HG02885 (cell line): ENCODE data around the gene MAG.

Experiments
- ATAC-seq: cut with Tn5 transposase; IDR thresholded peaks from one replicate; pipeline ENCODE4 v1.9.1; 2021; ENCODE audit warnings: mild to moderate bottlenecking; ENCODE audit not compliant: unreplicated experiment, poor library complexity

The MAG gene

GRCh38 chr19:35264268-35265125, 27.5 kb upstream of the MAG start:
- ATAC-seq = no peak

- no peak for ATAC-seq
Measured at GRCh38 chr19:35265126-35265899, 26.6 kb upstream of the MAG start.

GRCh38 chr19:35265900-35266519, 26.0 kb upstream of the MAG start:
- no peak for ATAC-seq

GRCh38 chr19:35266520-35267352, 25.2 kb upstream of the MAG start:
- ATAC-seq = no peak

- no peak for ATAC-seq
Measured at GRCh38 chr19:35267353-35267817, 24.6 kb upstream of the MAG start.

- ATAC-seq = peak; percentile 50
Measured at GRCh38 chr19:35267818-35268535, 24.0 kb upstream of the MAG start.

- ATAC-seq = peak; percentile 30
Measured at GRCh38 chr19:35268536-35269437, 23.2 kb upstream of the MAG start, which contains the start of gene USF2. USF2 (plus strand) TSS chr19:35268962; CDS start chr19:35269102, 140 bp downstream.

- ATAC-seq = peak; percentile 61
Measured at GRCh38 chr19:35269438-35270117, 22.4 kb upstream of the MAG start.

GRCh38 chr19:35270381-35270811, 21.6 kb upstream of the MAG start:
- no peak for ATAC-seq

- no peak for ATAC-seq
Measured at GRCh38 chr19:35271546-35271945, 20.4 kb upstream of the MAG start.

- ATAC-seq = no peak
Measured at GRCh38 chr19:35272122-35272719, 19.7 kb upstream of the MAG start.

GRCh38 chr19:35272954-35273649, 18.9 kb upstream of the MAG start:
- no peak for ATAC-seq

- ATAC-seq = no peak
Measured at GRCh38 chr19:35273686-35274259, 18.2 kb upstream of the MAG start.

- no peak for ATAC-seq
Measured at GRCh38 chr19:35274323-35274722, 17.6 kb upstream of the MAG start.

GRCh38 chr19:35276706-35277281, 15.2 kb upstream of the MAG start:
- ATAC-seq = no peak
